HL-60/S4 treated with retinoic acid at 250 ng/mL for 4 days and 3 days (cell line): ENCODE results near the gene ZNF366.

Experiments used
- in situ Hi-C: fragments of 300-500 bp; cut with MboI; formaldehyde crosslinking; loops from 2 replicates; pipeline ENCODE4 v1.7.0; 2022; ENCODE audit warnings: low sequenced_read_pairs

The ZNF366 gene

GRCh38 chr5:72467461-72467860 lies 39.7 kb downstream of the ZNF366 start:
- in situ Hi-C loops = no loop called here

- in situ Hi-C loops = no loop called here
Observed at GRCh38 chr5:72465601-72466563, 41.3 kb downstream of the ZNF366 start.

GRCh38 chr5:72465066-72465465 lies 42.1 kb downstream of the ZNF366 start:
- in situ Hi-C loops = no loop called here

- in situ Hi-C loops = no loop called here
Observed at GRCh38 chr5:72464071-72464470, 43.1 kb downstream of the ZNF366 start.

- in situ Hi-C loops = no loop called here
Observed at GRCh38 chr5:72463449-72464052, 43.7 kb downstream of the ZNF366 start.

- in situ Hi-C loops = no loop called here
Observed at GRCh38 chr5:72460413-72460812, 46.8 kb downstream of the ZNF366 start.

DNA sequence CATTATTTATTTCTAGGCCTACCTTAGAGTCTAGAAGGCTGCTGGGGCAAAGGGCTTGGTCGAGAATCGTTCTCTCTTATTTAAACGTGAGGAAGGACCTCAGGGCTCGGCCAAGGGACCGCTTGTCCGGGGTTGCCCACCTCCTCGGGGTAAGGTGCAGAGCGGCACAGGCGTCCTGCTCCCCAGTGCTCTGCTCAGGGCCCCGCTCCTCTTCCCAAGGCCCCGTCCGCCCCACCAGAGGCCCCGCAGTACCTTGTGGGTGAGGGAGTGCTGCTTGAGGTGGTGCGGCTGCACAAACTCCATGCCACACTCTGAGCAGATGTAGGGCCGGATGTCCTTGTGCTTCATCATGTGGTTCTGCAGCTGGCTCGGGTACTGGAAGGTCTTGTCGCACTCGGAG lies 47.3 kb downstream of the ZNF366 start:
- in situ Hi-C loops = no loop called here

GRCh38 chr5:72459089-72459661 lies 48.0 kb downstream of the ZNF366 start:
- in situ Hi-C loops = no loop called here

DNA sequence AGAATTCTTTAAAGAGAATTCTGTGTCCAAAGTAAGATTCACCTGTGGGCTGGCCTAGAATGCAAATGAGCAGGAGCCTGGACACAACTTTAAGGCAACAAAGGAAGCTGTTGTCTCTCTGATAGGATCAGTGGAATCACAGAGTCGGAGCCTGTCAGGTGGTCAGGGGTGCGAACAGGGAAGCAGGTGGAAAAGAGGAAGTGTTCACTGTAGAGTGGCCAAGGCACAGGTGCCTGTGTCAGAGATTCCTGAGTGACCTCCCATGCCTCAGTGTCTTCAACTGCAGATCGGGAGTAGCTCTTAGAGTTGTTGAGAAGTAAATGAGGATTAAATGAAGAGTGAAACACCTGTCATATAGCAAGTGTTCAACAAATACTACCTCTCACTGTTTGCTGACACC lies 48.8 kb downstream of the ZNF366 start:
- in situ Hi-C loops = no loop called here

GRCh38 chr5:72457491-72457890 lies 49.7 kb downstream of the ZNF366 start:
- in situ Hi-C loops = no loop called here

DNA sequence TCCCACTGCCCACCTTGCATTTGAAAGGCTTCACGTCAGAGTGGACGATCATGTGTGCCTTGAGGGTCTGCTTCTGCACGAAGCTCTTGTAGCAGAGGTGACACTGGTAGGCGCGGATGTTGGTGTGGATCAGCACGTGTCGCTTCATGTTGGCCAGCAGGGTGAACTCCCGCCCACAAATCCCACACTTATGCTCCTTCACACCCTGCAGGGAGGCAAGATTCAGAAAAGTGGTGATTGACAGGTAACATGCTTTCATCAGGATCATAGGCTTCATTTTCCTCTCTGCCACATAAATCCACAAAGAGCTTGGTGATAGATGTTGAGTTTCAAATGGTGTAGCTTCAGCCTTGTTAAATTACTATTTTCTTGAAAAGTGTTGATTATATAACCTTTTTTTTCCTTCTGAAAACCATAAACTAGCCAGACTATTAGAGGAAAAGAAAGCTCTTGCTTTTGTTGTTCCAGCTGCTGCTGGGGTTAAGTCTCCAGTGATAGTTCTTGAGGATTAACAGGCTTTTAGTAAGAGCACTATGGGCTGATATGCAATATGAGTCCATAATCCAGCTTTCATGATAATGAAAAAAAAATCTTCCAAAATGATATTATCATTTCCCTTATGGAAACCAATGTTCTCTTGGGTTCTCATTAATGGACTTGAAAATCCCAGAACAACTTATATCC lies 50.7 kb downstream of the ZNF366 start:
- in situ Hi-C loops = no loop called here

DNA sequence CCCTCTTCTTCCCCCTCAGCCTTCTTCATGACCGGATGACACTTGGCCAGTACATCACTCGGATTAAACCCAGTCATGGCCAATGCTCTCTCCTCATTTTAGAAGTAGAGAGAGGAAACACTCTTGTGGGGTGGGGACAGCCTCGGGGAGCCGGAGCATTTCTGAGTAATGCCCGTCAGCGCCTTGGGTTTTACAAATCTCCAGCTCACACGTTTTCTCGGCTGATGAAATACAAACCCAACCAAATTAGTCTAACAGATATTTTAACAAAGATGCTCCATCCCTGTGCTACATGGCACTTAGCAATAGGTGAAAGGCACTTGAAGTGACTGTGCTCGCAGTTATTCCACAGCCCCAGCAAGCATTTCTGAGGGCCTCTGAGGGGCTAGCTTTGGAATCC lies 51.7 kb downstream of the ZNF366 start:
- in situ Hi-C loops = no loop called here

GRCh38 chr5:72454996-72455395 lies 52.2 kb downstream of the ZNF366 start:
- in situ Hi-C loops = no loop called here

DNA sequence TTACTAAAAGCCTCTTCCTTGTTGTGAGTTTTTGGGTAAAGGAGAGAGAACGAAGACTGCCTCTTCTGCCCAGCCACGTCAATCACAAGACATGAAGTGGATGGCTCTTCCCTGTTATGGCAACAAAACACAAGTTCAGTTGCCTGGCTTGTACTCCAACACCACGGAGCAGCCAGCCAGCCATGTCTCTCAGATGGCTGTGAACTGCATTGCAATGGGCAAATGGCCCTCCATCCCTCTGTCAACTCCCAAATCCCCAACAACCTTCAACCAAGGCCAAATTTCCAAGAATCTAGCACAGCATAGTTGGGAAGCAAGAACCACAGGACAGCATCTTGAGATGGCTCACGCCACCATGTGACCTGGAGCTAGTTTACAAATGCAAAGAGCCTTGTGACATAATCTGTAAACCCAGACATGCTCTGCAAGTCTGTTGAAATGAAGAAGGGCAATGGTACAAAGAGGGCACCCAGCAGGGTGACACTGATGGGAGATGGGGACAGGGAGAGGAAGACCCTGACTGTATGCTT lies 53.9 kb downstream of the ZNF366 start:
- in situ Hi-C loops = no loop called here

GRCh38 chr5:72452515-72453245 lies 54.5 kb downstream of the ZNF366 start:
- in situ Hi-C loops = no loop called here

DNA sequence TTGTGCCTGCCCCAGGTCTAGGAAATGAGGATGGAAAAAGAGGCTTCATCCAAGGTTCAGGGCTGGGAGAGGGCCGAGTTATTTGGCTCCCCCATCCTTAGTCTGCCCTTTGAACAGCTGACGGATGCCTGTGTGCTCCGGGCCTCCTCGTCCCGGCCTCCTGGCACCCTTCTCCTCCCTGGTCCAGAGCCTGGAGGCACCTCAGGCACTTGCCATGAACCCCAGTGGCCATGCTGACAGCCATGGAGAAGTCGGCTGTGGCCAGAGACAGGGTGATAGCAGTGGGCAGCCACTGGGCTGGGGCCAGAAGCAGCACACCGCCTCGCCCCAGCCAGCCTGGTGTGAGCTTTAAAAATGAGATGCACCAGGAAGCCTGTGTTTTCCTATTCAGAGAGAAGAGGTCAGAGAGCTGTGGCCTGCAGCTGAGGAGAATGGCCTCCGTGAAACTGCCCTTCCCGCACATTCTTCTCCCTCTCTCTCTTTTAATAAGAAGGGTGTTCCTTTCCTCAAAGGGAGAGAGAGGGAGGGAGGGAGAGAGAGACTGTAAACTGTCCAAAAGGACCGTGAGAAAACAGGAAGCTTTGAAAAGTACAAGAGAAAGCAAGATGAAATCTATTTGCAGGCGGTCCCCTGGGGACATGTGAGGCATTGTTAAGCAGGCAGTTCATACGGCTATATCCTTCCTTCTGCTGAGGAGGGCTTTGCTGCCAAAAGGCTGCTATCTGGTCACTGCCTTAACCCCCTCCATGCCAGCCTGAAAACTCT lies 55.3 kb downstream of the ZNF366 start:
- in situ Hi-C loops = no loop called here

DNA sequence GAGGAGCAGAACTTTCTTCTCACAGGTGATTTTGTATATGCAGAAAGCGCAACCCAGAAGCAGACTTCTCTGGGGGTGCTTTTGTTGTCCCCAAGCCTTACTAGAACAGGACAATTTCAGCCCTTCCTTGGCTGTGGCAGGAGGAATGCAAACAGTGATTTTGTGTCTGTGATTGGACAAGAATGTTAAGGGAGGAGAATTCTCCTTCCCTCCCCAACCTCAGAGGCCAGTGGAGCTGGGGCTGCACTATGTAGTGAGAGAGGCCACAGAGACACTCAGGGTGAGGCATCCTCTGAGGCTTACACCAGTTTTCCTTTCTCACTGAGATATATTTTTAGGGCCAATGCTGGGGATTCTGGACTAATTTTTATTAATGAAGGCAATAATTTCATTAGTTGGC lies 58.8 kb downstream of the ZNF366 start:
- in situ Hi-C loops = no loop called here

- in situ Hi-C loops = no loop called here
Observed at GRCh38 chr5:72447751-72448150, 59.5 kb downstream of the ZNF366 start.

DNA sequence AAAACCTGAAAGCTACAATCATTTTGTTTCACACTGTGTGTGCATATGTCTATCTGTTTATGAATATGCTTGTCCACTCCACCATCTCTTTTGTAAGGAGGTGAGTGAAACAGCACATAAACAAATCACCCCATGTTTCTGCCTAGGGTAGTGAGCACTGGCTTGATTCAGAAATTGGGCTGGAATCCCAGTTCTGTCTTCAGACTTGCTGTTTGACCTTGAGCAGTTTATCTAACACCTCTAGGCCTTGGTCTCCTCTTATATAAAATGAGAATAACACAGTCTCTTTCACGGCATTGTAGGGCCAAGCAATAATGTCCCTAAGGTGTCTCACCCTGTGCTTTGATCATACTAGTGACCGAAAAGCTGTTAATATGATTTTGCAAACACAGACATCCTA lies 61.2 kb downstream of the ZNF366 start:
- in situ Hi-C loops = no loop called here

- in situ Hi-C loops = no loop called here
Observed at GRCh38 chr5:72443883-72444282, 63.3 kb downstream of the ZNF366 start.
